Skeletal muscle satellite cell (primary cell): ENCODE data around the gene SLC15A3.
"Not testable (repeated sequence)": the region's sequence is repeated elsewhere in the genome, so short reads cannot be mapped to it uniquely, and the experiment has no call there.

ENCODE experiments used
- H3K27me3 ChIP-seq: 2 replicates; pipeline ENCODE4 v1.7.0; 2013; ENCODE audit warnings: low read length; ENCODE audit not compliant: control insufficient read depth, insufficient read depth
- H3K36me3 ChIP-seq: 2 replicates; pipeline ENCODE4 v1.7.0; 2013; ENCODE audit warnings: mild to moderate bottlenecking, control low read depth, low read length; ENCODE audit not compliant: insufficient read depth
- H3K4me1 ChIP-seq: 2 replicates; pipeline ENCODE4 v1.7.0; 2013; ENCODE audit warnings: low read length; ENCODE audit not compliant: control insufficient read depth, insufficient read depth
- H3K4me2 ChIP-seq: 2 replicates; pipeline ENCODE4 v1.7.0; 2013; ENCODE audit warnings: mild to moderate bottlenecking, low read length
- H3K4me3 ChIP-seq: 2 replicates; pipeline ENCODE4 v1.7.0; 2013; ENCODE audit warnings: low read length
- H3K9ac ChIP-seq: 2 replicates; pipeline ENCODE4 v1.7.0; 2013; ENCODE audit warnings: mild to moderate bottlenecking, low read depth, low read length, moderate library complexity
- H3K9me3 ChIP-seq: replicated peaks from 2 replicates; pipeline ENCODE4 v1.7.0; 2013; ENCODE audit warnings: mild to moderate bottlenecking, control low read depth, low read length

Gene SLC15A3

GRCh38 chr11:60909680-60910280 is 42.2 kb downstream of the SLC15A3 start:
- H3K4me3 ChIP-seq, H3K4me2 ChIP-seq, H3K9me3 ChIP-seq, H3K9ac ChIP-seq, H3K36me3 ChIP-seq: not testable (repeated sequence)
- peaks cover 16% of the 10 kb centered on the region for H3K4me1 ChIP-seq
- H3K27me3 ChIP-seq, result peaks cover 28% of the 10 kb centered on the region

GRCh38 chr11:60908803-60909202 is 43.2 kb downstream of the SLC15A3 start:
- Histone ChIP-seq H3K9ac (no peak overlapping the region), H3K9me3 (no peaks in the 10 kb centered on the region), H3K4me2 (no peak overlapping the region), H3K4me3 (no peak overlapping the region), H3K4me1 (peaks cover 21% of the 10 kb centered on the region), H3K36me3 (peaks cover under 1% of the 10 kb centered on the region), H3K27me3 (peaks cover 28% of the 10 kb centered on the region)

GRCh38 chr11:60906132-60906972 is 45.6 kb downstream of the SLC15A3 start, which contains the start of gene PRPF19:
TSS of gene PRPF19 (minus strand) at chr11:60906585. CDS start at chr11:60906382, 203 bp downstream.
- Histone ChIP-seq H3K9ac (peak within 1 kb of the TSS; percentile 99), H3K27me3 (peaks cover 25% of the 10 kb centered on the region), H3K4me2 (peak within 1 kb of the TSS; percentile 88), H3K36me3 (peaks cover 23% of the 10 kb centered on the region), H3K9me3 (no peaks in the 10 kb centered on the region), H3K4me3 (peak within 1 kb of the TSS; percentile 94), H3K4me1 (peaks cover 16% of the 10 kb centered on the region)

DNA sequence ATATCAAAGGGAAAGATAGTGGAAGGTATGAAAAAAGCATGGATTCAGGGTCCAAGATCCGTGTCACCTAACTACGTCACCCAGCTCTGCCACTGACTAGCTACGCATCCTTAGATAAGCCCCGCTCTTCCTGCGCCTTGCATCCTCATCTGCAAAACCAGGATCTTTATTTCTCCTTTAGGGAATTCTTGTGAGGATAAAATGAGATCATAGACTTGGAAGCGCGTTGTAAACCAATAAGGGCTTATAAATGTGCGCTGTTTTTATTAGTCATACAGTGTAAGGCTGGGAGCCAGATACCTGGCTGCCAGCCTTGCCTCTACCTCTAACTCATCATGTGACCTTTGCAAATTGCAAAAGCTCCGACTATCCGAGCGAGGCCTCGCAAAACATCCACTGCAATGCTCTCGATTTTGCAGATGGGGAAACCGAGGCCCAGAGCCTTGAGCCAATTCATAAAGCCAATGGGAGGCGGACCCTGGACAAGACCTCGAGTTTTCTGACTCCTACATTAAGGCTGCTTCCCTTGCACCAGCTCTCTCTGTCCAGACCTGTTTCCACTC is 46.3 kb downstream of the SLC15A3 start:
- H3K27me3 ChIP-seq, result peaks cover 19% of the 10 kb centered on the region
- peak overlapping the region; percentile 94 for H3K4me3 ChIP-seq
- H3K4me1 ChIP-seq, result peaks cover 16% of the 10 kb centered on the region
- H3K9ac ChIP-seq, result peak overlapping the region; percentile 99
- peak overlapping the region; percentile 88 for H3K4me2 ChIP-seq
- H3K9me3 ChIP-seq, result no peaks in the 10 kb centered on the region
- peaks cover 30% of the 10 kb centered on the region for H3K36me3 ChIP-seq

DNA sequence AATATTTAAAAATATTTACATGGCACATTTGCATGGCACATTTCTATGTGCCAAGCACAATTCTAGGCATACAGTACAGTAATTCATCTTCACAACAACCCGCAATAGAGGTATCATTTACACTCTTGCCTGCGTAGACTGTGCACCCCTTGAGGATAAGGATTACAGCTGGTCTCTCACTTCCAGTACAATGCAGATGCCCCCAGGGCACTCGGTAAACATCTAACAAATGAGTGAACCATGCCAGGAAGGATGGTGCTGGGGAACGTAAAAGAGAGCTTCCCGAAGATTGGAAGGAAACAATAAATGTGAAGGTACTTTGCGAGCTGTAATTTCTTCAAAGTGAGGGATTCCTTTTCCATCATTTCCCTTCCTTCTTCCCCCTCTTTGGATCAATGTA is 46.9 kb downstream of the SLC15A3 start:
- Histone ChIP-seq H3K27me3 (peaks cover 14% of the 10 kb centered on the region), H3K4me1 (peaks cover 16% of the 10 kb centered on the region), H3K9ac (peak overlapping the region; percentile 99), H3K4me2 (peak overlapping the region; percentile 88), H3K36me3 (peaks cover 36% of the 10 kb centered on the region), H3K9me3 (no peaks in the 10 kb centered on the region), H3K4me3 (peak overlapping the region; percentile 94)

DNA sequence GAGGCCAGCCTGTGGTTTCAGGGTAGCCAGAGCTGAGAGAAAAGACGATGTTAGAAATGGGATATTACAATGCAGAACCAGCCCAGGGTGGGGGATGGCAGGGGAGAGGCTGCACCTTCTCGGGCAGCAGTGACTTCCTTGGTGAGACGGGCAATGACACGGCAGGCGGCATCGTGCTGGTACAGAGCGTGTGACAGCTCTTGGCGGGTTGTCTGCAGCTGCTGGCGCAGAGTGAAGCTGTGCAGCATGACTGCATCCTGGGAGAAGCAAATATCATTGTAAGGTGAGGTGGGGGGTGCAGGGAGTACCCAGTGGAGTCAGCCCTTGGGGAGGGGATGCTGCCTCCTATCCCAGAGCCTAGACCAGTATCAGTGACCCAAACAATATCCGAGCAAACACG is 49.4 kb downstream of the SLC15A3 start:
- Histone ChIP-seq H3K27me3 (no peaks in the 10 kb centered on the region), H3K9me3 (no peaks in the 10 kb centered on the region), H3K4me1 (peaks cover 16% of the 10 kb centered on the region), H3K4me3 (no peak overlapping the region), H3K9ac (no peak overlapping the region), H3K36me3 (peaks cover 59% of the 10 kb centered on the region), H3K4me2 (no peak overlapping the region)

GRCh38 chr11:60900673-60901404 is 51.1 kb downstream of the SLC15A3 start:
- no peak overlapping the region for H3K4me3 ChIP-seq
- H3K4me2 ChIP-seq, result no peak overlapping the region
- H3K9ac ChIP-seq, result no peak overlapping the region
- peaks cover 75% of the 10 kb centered on the region for H3K36me3 ChIP-seq
- H3K9me3 ChIP-seq, result no peaks in the 10 kb centered on the region
- peaks cover 13% of the 10 kb centered on the region for H3K4me1 ChIP-seq
- no peaks in the 10 kb centered on the region for H3K27me3 ChIP-seq

GRCh38 chr11:60899977-60900376 is 52.0 kb downstream of the SLC15A3 start:
- Histone ChIP-seq H3K4me2 (no peak overlapping the region), H3K9ac (no peak overlapping the region), H3K4me3 (no peak overlapping the region), H3K27me3 (no peaks in the 10 kb centered on the region), H3K4me1 (peaks cover 8% of the 10 kb centered on the region), H3K9me3 (no peaks in the 10 kb centered on the region), H3K36me3 (peaks cover 84% of the 10 kb centered on the region)

GRCh38 chr11:60899046-60899936 is 52.7 kb downstream of the SLC15A3 start:
- H3K4me2 ChIP-seq, result no peak overlapping the region
- H3K9ac ChIP-seq, result no peak overlapping the region
- no peaks in the 10 kb centered on the region for H3K27me3 ChIP-seq
- H3K9me3 ChIP-seq, result no peaks in the 10 kb centered on the region
- H3K36me3 ChIP-seq, result peaks cover 91% of the 10 kb centered on the region
- peaks cover under 1% of the 10 kb centered on the region for H3K4me1 ChIP-seq
- no peak overlapping the region for H3K4me3 ChIP-seq

GRCh38 chr11:60897496-60897895 is 54.5 kb downstream of the SLC15A3 start:
- H3K9me3 ChIP-seq, result no peaks in the 10 kb centered on the region
- no peaks in the 10 kb centered on the region for H3K27me3 ChIP-seq
- H3K9ac ChIP-seq, result no peak overlapping the region
- H3K4me1 ChIP-seq, result no peaks in the 10 kb centered on the region
- H3K4me3 ChIP-seq, result no peak overlapping the region
- no peak overlapping the region for H3K4me2 ChIP-seq
- peaks cover 88% of the 10 kb centered on the region for H3K36me3 ChIP-seq
